HCEC 1CT (cell line): ENCODE data around the gene GFI1B.

Source experiments
- DNase-seq: peaks from one replicate; pipeline ENCODE4 v3.0.0-alpha.2; 2017

Gene GFI1B

GRCh38 chr9:133026426-133026825, 47.9 kb downstream of the GFI1B start:
- no peak for DNase-seq

GRCh38 chr9:133027134-133027533, 48.6 kb downstream of the GFI1B start:
- no peak for DNase-seq

GRCh38 chr9:133028221-133028620, 49.7 kb downstream of the GFI1B start:
- no peak for DNase-seq

- DNase-seq = no peak
Observed at GRCh38 chr9:133029994-133030316, 51.5 kb downstream of the GFI1B start.

- peak; percentile 99 for DNase-seq
Observed at GRCh38 chr9:133030317-133031129, 52.0 kb downstream of the GFI1B start, which contains the start of gene GTF3C5. Gene GTF3C5 (plus strand): TSS chr9:133030997. CDS start chr9:133031012, 15 bp downstream.

GRCh38 chr9:133031130-133031422, 52.6 kb downstream of the GFI1B start:
- no peak for DNase-seq

- no peak for DNase-seq
Observed at GRCh38 chr9:133031496-133031911, 53.0 kb downstream of the GFI1B start.

- no peak for DNase-seq
Observed at GRCh38 chr9:133032171-133032570, 53.7 kb downstream of the GFI1B start.

GRCh38 chr9:133035669-133036068, 57.2 kb downstream of the GFI1B start:
- no peak for DNase-seq

- DNase-seq = no peak
Observed at GRCh38 chr9:133037775-133038515, 59.5 kb downstream of the GFI1B start.

- peak; percentile 23 for DNase-seq
Observed at GRCh38 chr9:133040892-133041479, 62.5 kb downstream of the GFI1B start.
